Measurements from ENCODE around the gene DNAI2. TPM values are rescaled to one million over a fixed set of nuclear protein-coding genes. Genes with fewer than 3 reads are reported as not detected.
"Not testable (repeated sequence)": the region's sequence is repeated elsewhere in the genome, so short reads cannot be mapped to it uniquely, and the experiment has no call there.

Gene DNAI2
- total RNA-seq, 1 donor from 2014 or later = not detected

DNA sequence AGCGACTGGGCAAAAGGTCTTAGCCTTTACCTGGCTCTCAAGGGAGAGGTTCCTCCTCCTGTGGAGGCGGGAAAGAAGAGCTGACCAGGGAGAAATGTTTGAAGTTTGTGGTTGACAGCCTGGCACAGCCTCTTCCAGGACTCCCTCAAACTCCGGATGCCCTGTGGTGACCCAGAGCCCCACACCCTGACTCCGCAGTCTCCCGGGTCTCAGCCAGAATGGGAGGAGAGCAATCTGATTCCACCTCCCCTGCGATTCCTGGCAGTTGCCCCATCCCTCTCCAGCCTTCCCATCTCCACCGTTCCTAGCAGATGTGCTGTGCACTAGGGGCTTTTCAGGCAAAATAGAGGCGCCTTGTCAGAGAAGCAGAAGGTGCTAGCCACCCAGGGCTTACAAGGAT lies 5.5 kb upstream of the DNAI2 start:
- ATAC-seq (ENCODE audit: poor library complexity) (no peak), DNase-seq (no peak)
- intact Hi-C loops (cut with DNase I) = no loop called here

- DNase-seq = no peak
- intact Hi-C loops (cut with DNase I) = no loop called here
- ATAC-seq (ENCODE audit: poor library complexity) = no peak
These were observed 3.7 kb upstream of the DNAI2 start for GRCh38 chr17:74270333-74270732.

DNA sequence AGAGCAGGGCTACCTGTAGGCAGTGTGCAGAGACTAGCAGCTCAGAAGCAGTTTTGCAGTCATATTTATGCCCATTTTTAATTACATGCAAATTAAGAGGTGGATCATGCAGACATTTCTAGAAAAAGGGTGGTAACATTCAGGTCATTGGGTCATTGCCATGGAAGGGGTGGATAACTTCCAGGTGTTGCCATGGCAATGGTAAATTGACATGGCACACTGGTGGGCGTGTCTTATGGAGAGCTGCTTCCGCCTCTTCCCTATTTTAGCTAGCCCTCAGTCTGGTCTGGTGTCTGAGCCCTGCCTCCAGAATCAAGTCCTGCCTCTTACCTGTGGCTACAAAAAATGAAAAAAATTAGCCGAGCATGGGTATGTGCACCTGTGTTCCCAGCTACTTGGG lies 2.8 kb upstream of the DNAI2 start:
- intact Hi-C loops (cut with DNase I) = no loop called here
- ATAC-seq (ENCODE audit: poor library complexity) = no peak
- DNase-seq = no peak

DNA sequence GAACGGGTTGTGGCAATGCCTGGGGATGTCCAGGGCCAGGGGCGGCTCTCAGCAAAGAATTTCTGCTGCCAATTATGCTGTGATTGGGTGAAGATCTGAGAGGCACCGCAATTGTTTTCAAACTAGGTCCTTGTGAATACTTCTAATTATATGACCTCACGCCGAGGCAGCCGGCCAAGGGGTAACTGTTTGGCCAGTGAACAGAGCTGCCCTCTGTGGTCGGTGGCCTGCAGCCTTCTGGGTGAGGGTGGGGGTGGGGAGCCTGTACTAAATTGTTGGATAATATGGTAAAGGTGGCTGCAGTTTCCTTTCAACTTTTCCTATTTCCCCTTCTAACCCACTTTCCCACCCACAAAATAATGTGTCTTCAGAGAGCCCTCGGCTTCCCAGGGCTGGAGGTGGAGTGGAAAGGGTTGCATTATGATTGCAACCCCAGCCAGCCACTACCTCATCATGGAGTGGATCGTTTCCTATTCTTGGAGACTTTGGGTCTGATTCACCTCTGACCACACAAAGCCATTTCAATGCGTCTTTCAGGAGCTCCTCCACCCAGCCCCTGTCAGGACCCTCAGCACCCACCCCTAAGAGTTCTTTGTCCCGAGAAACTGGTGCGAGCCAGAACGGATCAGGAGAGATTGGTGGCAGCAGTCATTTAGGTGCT lies 2.0 kb upstream of the DNAI2 start:
- peak; percentile 37 for ATAC-seq (ENCODE audit: poor library complexity)
- peak; percentile 79 for DNase-seq
- intact Hi-C loops (cut with DNase I) = no loop called here

DNA sequence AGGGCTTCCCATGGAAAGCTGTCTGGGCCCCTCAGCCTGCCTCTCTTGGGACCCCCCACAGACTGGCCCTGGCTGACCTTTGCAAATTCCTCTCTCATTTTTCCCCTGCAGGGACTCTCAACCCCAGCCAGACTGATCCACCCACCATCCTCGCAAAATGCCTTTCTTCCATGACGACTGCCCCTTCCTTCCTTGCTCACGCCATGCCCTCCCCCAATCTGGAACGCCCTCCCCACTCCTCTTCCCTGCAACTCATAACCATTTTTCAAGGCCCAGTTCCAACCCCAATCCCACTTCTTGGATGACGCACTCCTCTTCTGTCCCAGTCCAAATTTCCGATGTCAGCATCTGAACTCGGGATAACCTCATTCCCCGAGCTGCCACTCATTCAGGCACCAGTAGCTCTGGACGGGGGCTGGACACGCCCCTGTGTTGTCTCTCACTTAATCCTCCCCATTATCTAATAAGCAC lies 1.3 kb upstream of the DNAI2 start:
- ATAC-seq (ENCODE audit: poor library complexity) (peak; percentile 25), DNase-seq (no peak)
- intact Hi-C loops (cut with DNase I) = no loop called here

GRCh38 chr17:74274709-74275340 lies 791 bp downstream of the DNAI2 start:
- intact Hi-C loops (cut with DNase I) = no loop called here
- DNase-seq = no peak
- ATAC-seq (ENCODE audit: poor library complexity) = no peak

DNA sequence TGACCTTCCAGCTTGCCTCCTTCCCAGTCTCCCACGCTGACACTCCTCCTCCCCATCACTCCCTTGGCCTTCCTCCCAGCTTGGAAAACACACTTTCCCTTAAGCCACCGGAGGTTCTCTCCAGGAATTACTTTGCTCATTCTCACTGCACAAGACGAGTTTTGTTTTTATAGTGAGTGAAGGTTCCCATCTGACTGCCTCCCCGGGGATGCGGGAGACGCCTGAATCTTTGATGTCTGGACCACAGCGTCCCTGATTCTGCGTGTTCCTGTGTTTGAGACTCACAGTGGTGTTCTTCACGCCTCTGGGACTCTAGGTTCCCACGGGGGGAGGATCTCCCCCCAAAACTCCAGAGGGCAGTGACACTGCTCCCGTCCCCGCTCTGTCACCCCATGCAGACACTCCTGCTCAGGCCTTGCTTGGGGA lies 2.0 kb downstream of the DNAI2 start:
- ATAC-seq (ENCODE audit: poor library complexity) (peak; percentile 74), DNase-seq (peak; percentile 54)
- intact Hi-C loops (cut with DNase I) = no loop called here

GRCh38 chr17:74276541-74277009 lies 2.5 kb downstream of the DNAI2 start:
- intact Hi-C loops (cut with DNase I) = no loop called here
- DNase-seq (peak; percentile 62), ATAC-seq (ENCODE audit: poor library complexity) (peak; percentile 60)

- DNase-seq = no peak
- ATAC-seq (ENCODE audit: poor library complexity) = no peak
- intact Hi-C loops (cut with DNase I) = no loop called here
These were observed 3.9 kb downstream of the DNAI2 start for GRCh38 chr17:74277935-74278334.

DNA sequence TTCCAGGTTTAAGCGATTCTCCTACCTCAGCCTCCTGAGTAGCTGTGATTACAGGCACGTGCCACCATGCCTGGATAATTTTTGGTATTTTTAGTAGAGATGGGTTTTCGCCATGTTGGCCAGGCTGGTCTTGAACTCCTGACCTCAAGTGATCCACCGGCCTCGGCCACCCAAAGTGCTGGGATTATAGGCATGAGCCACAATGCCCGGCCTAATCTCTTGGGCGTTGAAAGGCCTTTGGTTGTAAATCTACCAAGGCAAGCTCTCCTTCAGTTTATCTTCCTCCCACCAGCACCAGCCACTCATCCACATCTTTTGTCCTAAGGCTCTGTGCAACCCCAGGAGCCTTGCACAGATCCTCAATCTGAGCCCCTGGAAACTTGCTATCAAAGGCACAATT lies 5.6 kb downstream of the DNAI2 start:
- DNase-seq; ATAC-seq (ENCODE audit: poor library complexity); intact Hi-C loops (cut with DNase I): not testable (repeated sequence)

DNA sequence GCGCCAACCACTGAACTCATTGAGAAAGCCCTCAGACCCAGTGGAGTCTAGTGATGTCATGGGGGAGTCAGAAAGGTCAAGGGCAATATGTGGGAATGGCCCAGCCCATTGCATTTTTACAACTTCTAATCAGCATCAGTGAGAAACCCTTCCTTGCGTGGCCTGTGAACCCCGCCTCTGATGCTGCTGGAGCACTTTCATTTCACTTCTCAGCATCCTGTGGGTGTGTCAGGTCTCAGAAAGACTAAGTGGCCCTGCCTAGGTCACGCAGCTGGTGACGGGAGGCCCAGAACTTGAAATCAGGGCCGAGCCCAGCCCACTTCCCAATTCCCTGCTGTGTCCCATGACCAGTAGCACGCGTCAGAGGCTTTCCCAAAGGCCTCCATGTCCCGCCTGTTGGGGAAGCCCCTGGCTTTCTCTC lies 6.1 kb downstream of the DNAI2 start:
- intact Hi-C loops (cut with DNase I) = no loop called here
- peak; percentile 54 for DNase-seq

DNA sequence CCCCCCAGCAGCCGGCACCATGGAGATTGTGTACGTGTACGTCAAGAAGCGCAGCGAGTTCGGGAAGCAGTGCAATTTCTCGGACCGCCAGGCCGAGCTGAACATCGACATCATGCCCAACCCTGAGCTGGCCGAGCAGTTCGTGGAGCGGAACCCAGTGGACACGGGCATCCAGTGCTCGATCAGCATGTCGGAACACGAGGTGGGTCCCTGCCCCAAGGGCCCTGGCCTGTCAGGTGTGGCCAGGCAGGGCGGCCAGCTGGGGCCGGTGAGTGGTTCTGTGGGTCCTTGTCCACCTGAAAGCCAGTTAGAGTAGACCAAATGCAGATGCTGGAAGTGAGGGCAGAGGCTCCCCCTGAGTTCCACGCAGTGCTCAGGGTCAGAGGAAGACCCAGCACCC lies 7.8 kb downstream of the DNAI2 start:
- no peak for ATAC-seq (ENCODE audit: poor library complexity)
- intact Hi-C loops (cut with DNase I) = no loop called here
- DNase-seq = no peak

More for the DNA sequence above, 6.1 kb downstream of the DNAI2 start:
- ATAC-seq (ENCODE audit: poor library complexity) = no peak

GRCh38 chr17:74282274-74282586 lies 8.2 kb downstream of the DNAI2 start:
- DNase-seq; intact Hi-C loops (cut with DNase I); ATAC-seq (ENCODE audit: poor library complexity): not testable (repeated sequence)

DNA sequence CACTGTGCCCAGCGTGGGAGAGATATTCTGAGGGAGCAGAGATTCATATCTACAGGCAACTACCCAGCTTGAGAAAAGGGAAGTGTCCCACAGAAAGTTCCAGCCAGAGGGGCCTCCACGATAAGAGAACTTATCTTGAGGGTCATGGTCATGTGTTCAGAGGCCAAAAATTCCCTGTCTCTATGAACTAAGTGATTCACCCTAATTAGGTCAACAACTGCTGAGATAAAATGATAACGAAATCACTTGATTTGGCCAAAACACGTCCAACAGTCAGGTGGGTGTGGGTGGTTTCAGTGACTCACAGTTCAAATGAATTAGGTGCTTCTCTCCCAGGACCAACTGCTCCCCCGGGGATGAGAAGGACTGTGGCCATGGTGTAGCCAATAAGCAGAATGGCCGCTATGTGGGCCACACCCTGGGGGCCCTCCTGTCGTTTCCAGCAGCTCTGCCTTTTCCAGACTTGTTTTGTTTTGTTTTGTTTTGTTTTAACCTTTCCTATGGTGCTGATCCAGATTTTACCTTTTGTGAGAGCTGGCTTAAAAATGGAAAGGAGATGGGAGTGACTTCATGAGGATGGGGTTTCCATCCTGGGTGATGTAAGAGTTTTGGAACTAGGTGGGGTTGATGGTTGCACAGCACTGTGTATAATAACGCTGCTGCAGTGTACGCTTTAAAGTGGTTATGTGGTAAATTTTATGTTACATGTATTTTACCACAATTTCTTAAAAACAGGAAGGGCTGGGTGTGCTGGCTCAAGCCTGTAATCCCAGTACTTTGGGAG lies 8.7 kb downstream of the DNAI2 start:
- intact Hi-C loops (cut with DNase I) = no loop called here
- no peak for ATAC-seq (ENCODE audit: poor library complexity)
- no peak for DNase-seq

GRCh38 chr17:74283371-74283673 lies 9.3 kb downstream of the DNAI2 start:
- no peak for DNase-seq
- intact Hi-C loops (cut with DNase I) = no loop called here
- no peak for ATAC-seq (ENCODE audit: poor library complexity)

GRCh38 chr17:74287031-74287602 lies 13.1 kb downstream of the DNAI2 start:
- intact Hi-C loops (cut with DNase I) = no loop called here
- DNase-seq = no peak
- no peak for ATAC-seq (ENCODE audit: poor library complexity)

DNA sequence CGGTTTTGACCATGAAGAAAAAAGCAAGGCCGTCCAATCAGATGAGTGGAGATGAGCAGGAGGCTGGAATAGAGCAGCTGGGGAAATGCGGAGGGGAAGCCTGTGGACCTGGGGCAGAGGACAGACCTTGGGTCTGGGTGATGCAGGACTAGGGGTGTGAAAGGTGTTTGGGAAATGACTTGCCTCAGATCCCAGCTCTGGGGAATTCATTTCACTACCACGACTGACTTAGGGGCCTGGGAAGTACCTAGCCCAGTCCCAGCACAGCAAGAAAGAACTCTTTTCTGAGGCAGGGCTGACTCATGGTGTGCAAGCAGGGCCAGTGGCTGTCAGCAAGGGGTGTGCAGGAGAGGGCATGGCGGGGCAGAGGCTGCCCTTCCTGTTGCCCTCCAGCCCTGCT lies 14.8 kb downstream of the DNAI2 start:
- ATAC-seq (ENCODE audit: poor library complexity) (no peak), DNase-seq (no peak)
- intact Hi-C loops (cut with DNase I) = no loop called here

DNA sequence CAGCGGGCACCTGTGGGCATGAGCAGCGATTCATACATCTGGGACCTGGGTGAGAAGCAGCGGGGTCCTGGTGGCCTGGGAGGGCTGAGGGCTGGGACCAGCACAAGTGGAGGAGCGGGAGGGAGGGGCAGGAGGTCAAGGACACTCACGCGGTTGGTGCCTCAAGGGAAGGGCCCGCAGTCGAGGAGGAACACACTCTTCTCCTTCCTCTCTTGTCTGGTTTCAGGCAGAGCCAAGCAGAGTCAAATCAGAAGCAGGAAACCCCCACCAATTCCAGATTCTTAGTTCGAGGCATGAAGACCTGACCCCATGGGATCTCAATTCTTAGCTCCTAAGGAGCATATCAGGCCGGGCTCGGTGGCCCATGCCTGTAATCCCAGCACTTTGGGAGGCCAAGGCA lies 15.7 kb downstream of the DNAI2 start:
- ATAC-seq (ENCODE audit: poor library complexity) = peak; percentile 11
- intact Hi-C loops (cut with DNase I) = no loop called here
- no peak for DNase-seq

DNA sequence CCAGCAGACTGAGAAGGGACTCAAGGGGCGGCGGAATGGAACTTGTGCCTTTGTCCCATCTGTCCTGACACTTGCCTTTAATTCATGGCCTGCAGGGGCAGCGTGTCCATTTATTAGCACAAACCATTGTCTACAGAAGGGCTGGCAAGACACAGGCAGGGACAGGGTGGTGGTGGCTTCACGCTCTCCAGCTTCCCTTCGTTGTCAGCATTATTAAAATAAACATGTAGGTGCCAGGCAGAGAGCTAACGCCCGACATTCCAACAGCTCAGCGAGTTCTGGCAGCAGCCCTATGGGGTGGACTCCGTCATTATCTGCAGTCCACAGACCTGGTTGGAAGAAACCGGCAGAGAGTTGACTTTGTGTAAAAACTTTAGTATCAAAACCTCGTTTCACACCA lies 16.3 kb downstream of the DNAI2 start:
- intact Hi-C loops (cut with DNase I) = no loop called here
- DNase-seq (no peak), ATAC-seq (ENCODE audit: poor library complexity) (peak; percentile 77)

- ATAC-seq (ENCODE audit: poor library complexity) = no peak
- intact Hi-C loops (cut with DNase I) = no loop called here
These were observed 18.5 kb downstream of the DNAI2 start for GRCh38 chr17:74292495-74292894.

More at GRCh38 chr17:74292495-74292894, 18.5 kb downstream of the DNAI2 start:
- DNase-seq = no peak

All from Right ventricle myocardium superior (tissue), 1 donor.